Mesothelial cell of epicardium (in vitro differentiated cells): ENCODE results near the gene AJM1. TPM values are rescaled to one million over a fixed set of nuclear protein-coding genes. Genes with fewer than 3 reads are reported as not detected.

Experiments used
- DNase-seq, 2 experiments: peaks; one replicate each; pipeline ENCODE4 v3.0.0; 2021; ENCODE audit warnings: low spot score in 2 of 2; ENCODE audit not compliant: unreplicated experiment in 2 of 2
- H3K27ac Mint-ChIP-seq: 2 replicates; pipeline ENCODE4 v1.8.0; 2021; ENCODE audit warnings: mixed read lengths
- H3K27me3 Mint-ChIP-seq: 2 replicates; pipeline ENCODE4 v1.8.0; 2021; ENCODE audit warnings: low read depth, mixed read lengths
- H3K36me3 Mint-ChIP-seq: 2 replicates; pipeline ENCODE4 v1.8.0; 2021; ENCODE audit warnings: mixed read lengths
- H3K4me1 Mint-ChIP-seq: 2 replicates; pipeline ENCODE4 v1.8.0; 2021; ENCODE audit warnings: mixed read lengths
- H3K4me3 Mint-ChIP-seq: 2 replicates; pipeline ENCODE4 v1.8.0; 2021; ENCODE audit warnings: mild to moderate bottlenecking, moderate library complexity, mixed read lengths
- H3K9me3 Mint-ChIP-seq: 2 replicates; pipeline ENCODE4 v1.8.0; 2021; ENCODE audit warnings: mixed read lengths
- CTCF ChIP-seq: fragments of 200-600 bp; sonication (generic); IDR thresholded peaks from one replicate; pipeline ENCODE4 v1.5.0; 2021; ENCODE audit warnings: antibody characterized with exemption; ENCODE audit not compliant: unreplicated experiment
- total RNA-seq: library from RNA; stranded (reverse); gene quantifications from 3 replicates; pipeline ENCODE4 v1.2.1, GENCODE V29; 2021

The AJM1 gene
- total RNA-seq, 1 donor from 2014 or later, result 3.6 TPM

GRCh38 chr9:136807281-136808074 is 34.8 kb upstream of the AJM1 start, which contains the start of gene RABL6:
TSS of gene RABL6 (plus strand) at chr9:136807948. CDS start at chr9:136808197, 249 bp downstream.
- Mint-ChIP-seq H3K27ac (peak within 1 kb of the TSS; percentile 91), H3K36me3 (peaks cover 15% of the 10 kb centered on the region), H3K4me1 (peaks cover 28% of the 10 kb centered on the region), H3K9me3 (no peaks in the 10 kb centered on the region), H3K4me3 (peak within 1 kb of the TSS; percentile 77), H3K27me3 (no peaks in the 10 kb centered on the region)
- TF ChIP-seq CTCF, result no peak
- peak in 1 of 2 experiments; percentile 86 for DNase-seq

DNA sequence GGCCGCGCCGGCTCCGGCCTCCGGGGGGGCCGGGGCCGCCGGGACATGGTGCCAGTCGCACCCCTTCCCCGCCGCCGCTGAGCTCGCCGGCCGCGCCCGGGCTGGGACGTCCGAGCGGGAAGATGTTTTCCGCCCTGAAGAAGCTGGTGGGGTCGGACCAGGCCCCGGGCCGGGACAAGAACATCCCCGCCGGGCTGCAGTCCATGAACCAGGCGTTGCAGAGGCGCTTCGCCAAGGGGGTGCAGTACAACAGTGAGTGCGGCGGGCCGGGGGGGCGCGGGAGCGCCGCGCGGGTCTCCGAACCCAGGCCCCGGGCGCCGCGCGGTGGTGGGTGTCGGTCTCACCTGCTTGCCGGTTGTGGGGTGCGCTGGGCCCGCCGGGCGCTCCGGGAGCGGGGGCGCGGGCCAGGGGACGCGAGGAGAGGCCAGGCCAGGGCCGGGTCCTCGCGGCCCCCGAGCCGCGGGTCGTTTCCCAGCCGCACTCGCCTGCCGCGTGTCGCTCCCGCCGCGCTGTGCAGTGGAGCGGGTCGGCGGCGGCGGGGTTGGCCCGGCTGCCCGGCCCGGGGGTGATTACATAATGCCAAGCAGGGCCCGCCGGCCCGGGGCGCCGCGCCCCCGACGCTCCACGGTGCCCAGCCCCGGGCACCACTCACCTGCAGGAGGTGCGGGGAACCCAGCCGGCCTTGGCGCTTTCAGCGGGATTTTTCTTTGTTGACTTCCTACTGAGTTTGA is 34.0 kb upstream of the AJM1 start:
- H3K4me1 Mint-ChIP-seq, result peaks cover 28% of the 10 kb centered on the region

GRCh38 chr9:136808806-136809158 is 33.5 kb upstream of the AJM1 start:
- Mint-ChIP-seq H3K4me1 (peaks cover 28% of the 10 kb centered on the region), H3K36me3 (peaks cover 21% of the 10 kb centered on the region), H3K27me3 (no peaks in the 10 kb centered on the region), H3K27ac (peak overlapping the region; percentile 91), H3K4me3 (peak overlapping the region; percentile 70), H3K9me3 (no peaks in the 10 kb centered on the region)
- no peak for DNase-seq
- TF ChIP-seq CTCF, result no peak

More for the DNA sequence above, 34.0 kb upstream of the AJM1 start:
- peaks cover 22% of the 10 kb centered on the region for H3K36me3 Mint-ChIP-seq
- no peaks in the 10 kb centered on the region for H3K9me3 Mint-ChIP-seq
- DNase-seq, result peak in 1 of 2 experiments; percentile 67
- no peaks in the 10 kb centered on the region for H3K27me3 Mint-ChIP-seq
- H3K27ac Mint-ChIP-seq, result peak overlapping the region; percentile 91
- no peak for TF ChIP-seq CTCF
- H3K4me3 Mint-ChIP-seq, result peak overlapping the region; percentile 73

GRCh38 chr9:136814725-136815421 is 27.4 kb upstream of the AJM1 start:
- Mint-ChIP-seq H3K36me3 (peaks cover 33% of the 10 kb centered on the region), H3K4me3 (no peak overlapping the region), H3K9me3 (no peaks in the 10 kb centered on the region), H3K4me1 (peaks cover 7% of the 10 kb centered on the region), H3K27me3 (no peaks in the 10 kb centered on the region), H3K27ac (no peak overlapping the region)
- DNase-seq, result no peak
- no peak for TF ChIP-seq CTCF

- Mint-ChIP-seq H3K27ac (no peak overlapping the region), H3K36me3 (peaks cover 33% of the 10 kb centered on the region)
These were observed 26.9 kb upstream of the AJM1 start for GRCh38 chr9:136815422-136815782.

More at GRCh38 chr9:136815422-136815782, 26.9 kb upstream of the AJM1 start:
- Mint-ChIP-seq H3K27me3 (no peaks in the 10 kb centered on the region), H3K4me1 (peaks cover 4% of the 10 kb centered on the region), H3K4me3 (no peak overlapping the region), H3K9me3 (no peaks in the 10 kb centered on the region)
- TF ChIP-seq CTCF, result no peak
- no peak for DNase-seq
